ENCODE measurements around the gene MICAL2. TPM values are rescaled to one million over a fixed set of nuclear protein-coding genes. Genes with fewer than 3 reads are reported as not detected.

The MICAL2 gene
- total and polyA plus RNA-seq, 2 of the 8 experiments (the other 6 are each of a cell fraction or from before 2014, with no cell fraction given): 1.3 to 4.1 TPM

DNA sequence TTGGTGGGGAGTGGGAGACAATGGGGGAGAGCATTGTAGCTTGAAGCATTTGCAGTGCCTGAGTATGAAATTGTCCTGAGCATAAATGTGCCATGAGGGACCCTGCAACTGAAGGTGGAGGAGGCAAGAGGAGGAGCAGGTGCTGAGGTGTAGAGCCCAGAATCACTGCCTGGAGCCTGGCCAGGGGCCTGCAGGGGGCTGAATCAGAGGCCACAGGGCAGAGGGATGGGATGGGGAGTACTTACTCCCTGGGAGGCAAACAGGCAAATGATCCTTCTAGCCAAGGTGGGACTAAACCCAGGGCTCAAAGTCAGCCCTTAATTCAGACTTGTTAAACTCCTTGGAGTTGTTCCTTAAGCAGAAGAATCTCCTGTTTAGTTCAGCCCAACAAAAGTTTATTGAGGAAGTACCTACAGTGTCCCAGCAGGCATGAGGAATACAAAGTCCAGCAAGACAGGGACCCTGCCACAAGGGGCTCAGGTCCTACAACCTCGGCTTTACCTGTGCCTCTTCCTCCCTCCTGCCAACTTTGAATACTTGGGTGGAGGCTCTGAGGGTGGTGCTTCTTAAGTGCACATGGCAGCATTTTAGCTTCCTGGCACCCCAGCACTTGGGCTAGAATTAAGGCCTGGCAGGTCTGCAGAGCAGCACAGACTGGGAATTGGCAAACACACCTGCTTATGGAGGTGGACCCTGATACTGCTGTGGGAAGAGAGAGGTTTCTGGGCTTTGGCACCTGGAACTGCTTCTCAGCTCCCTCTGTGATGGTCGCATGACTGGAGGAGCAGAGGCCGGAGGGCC, 20.0 kb downstream of the MICAL2 start (continued):
- TF ChIP-seq, protein P1, sequence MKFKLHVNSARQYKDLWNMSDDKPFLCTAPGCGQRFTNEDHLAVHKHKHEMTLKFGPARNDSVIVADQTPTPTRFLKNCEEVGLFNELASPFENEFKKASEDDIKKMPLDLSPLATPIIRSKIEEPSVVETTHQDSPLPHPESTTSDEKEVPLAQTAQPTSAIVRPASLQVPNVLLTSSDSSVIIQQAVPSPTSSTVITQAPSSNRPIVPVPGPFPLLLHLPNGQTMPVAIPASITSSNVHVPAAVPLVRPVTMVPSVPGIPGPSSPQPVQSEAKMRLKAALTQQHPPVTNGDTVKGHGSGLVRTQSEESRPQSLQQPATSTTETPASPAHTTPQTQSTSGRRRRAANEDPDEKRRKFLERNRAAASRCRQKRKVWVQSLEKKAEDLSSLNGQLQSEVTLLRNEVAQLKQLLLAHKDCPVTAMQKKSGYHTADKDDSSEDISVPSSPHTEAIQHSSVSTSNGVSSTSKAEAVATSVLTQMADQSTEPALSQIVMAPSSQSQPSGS (IDR thresholded peaks at IDR 0.05; ENCODE audit: low read length): no peak
- TF ChIP-seq, protein P2, sequence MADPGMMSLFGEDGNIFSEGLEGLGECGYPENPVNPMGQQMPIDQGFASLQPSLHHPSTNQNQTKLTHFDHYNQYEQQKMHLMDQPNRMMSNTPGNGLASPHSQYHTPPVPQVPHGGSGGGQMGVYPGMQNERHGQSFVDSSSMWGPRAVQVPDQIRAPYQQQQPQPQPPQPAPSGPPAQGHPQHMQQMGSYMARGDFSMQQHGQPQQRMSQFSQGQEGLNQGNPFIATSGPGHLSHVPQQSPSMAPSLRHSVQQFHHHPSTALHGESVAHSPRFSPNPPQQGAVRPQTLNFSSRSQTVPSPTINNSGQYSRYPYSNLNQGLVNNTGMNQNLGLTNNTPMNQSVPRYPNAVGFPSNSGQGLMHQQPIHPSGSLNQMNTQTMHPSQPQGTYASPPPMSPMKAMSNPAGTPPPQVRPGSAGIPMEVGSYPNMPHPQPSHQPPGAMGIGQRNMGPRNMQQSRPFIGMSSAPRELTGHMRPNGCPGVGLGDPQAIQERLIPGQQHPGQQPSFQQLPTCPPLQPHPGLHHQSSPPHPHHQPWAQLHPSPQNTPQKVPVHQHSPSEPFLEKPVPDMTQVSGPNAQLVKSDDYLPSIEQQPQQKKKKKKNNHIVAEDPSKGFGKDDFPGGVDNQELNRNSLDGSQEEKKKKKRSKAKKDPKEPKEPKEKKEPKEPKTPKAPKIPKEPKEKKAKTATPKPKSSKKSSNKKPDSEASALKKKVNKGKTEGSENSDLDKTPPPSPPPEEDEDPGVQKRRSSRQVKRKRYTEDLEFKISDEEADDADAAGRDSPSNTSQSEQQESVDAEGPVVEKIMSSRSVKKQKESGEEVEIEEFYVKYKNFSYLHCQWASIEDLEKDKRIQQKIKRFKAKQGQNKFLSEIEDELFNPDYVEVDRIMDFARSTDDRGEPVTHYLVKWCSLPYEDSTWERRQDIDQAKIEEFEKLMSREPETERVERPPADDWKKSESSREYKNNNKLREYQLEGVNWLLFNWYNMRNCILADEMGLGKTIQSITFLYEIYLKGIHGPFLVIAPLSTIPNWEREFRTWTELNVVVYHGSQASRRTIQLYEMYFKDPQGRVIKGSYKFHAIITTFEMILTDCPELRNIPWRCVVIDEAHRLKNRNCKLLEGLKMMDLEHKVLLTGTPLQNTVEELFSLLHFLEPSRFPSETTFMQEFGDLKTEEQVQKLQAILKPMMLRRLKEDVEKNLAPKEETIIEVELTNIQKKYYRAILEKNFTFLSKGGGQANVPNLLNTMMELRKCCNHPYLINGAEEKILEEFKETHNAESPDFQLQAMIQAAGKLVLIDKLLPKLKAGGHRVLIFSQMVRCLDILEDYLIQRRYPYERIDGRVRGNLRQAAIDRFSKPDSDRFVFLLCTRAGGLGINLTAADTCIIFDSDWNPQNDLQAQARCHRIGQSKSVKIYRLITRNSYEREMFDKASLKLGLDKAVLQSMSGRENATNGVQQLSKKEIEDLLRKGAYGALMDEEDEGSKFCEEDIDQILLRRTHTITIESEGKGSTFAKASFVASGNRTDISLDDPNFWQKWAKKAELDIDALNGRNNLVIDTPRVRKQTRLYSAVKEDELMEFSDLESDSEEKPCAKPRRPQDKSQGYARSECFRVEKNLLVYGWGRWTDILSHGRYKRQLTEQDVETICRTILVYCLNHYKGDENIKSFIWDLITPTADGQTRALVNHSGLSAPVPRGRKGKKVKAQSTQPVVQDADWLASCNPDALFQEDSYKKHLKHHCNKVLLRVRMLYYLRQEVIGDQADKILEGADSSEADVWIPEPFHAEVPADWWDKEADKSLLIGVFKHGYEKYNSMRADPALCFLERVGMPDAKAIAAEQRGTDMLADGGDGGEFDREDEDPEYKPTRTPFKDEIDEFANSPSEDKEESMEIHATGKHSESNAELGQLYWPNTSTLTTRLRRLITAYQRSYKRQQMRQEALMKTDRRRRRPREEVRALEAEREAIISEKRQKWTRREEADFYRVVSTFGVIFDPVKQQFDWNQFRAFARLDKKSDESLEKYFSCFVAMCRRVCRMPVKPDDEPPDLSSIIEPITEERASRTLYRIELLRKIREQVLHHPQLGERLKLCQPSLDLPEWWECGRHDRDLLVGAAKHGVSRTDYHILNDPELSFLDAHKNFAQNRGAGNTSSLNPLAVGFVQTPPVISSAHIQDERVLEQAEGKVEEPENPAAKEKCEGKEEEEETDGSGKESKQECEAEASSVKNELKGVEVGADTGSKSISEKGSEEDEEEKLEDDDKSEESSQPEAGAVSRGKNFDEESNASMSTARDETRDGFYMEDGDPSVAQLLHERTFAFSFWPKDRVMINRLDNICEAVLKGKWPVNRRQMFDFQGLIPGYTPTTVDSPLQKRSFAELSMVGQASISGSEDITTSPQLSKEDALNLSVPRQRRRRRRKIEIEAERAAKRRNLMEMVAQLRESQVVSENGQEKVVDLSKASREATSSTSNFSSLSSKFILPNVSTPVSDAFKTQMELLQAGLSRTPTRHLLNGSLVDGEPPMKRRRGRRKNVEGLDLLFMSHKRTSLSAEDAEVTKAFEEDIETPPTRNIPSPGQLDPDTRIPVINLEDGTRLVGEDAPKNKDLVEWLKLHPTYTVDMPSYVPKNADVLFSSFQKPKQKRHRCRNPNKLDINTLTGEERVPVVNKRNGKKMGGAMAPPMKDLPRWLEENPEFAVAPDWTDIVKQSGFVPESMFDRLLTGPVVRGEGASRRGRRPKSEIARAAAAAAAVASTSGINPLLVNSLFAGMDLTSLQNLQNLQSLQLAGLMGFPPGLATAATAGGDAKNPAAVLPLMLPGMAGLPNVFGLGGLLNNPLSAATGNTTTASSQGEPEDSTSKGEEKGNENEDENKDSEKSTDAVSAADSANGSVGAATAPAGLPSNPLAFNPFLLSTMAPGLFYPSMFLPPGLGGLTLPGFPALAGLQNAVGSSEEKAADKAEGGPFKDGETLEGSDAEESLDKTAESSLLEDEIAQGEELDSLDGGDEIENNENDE (IDR thresholded peaks at IDR 0.05; ENCODE audit: insufficient replicate concordance, low read length): no peak
- TF ChIP-seq ZNF274 (IDR thresholded peaks at IDR 0.05; ENCODE audit: borderline replicate concordance, extremely low read depth, low read length) (no peak), EP300 (IDR thresholded peaks at IDR 0.05; ENCODE audit: borderline replicate concordance in 1 of 2, low read depth in 2 of 2, low read length in 2 of 2) (no peak)
- TF ChIP-seq, protein P3, sequence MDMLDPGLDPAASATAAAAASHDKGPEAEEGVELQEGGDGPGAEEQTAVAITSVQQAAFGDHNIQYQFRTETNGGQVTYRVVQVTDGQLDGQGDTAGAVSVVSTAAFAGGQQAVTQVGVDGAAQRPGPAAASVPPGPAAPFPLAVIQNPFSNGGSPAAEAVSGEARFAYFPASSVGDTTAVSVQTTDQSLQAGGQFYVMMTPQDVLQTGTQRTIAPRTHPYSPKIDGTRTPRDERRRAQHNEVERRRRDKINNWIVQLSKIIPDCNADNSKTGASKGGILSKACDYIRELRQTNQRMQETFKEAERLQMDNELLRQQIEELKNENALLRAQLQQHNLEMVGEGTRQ (IDR thresholded peaks at IDR 0.05; ENCODE audit: low read length): no peak

Data from H1 (cell line).